Lung (tissue), 12 donors: ENCODE results near the gene B4GALNT1. TPM values are rescaled to one million over a fixed set of nuclear protein-coding genes. Genes with fewer than 3 reads are reported as not detected.
"Not testable (repeated sequence)": the region's sequence is repeated elsewhere in the genome, so short reads cannot be mapped to it uniquely, and the experiment has no call there.

Experiments used
- ATAC-seq: fragments of 200-7000 bp; cut with Tn5 transposase; one replicate; pipeline ENCODE4 v1.9.1; 2020; ENCODE audit warnings: moderate number of reproducible peaks; ENCODE audit not compliant: insufficient read depth, low FRiP score
- DNase-seq, 3 donors: peaks; one replicate each; pipeline ENCODE4 v3.0.0-alpha.2; 2013 to 2017
- H3K27ac ChIP-seq, 2 donors: one replicate each; pipeline ENCODE4 v1.5.1; 2013; ENCODE audit warnings: mild to moderate bottlenecking in 2 of 2, moderate library complexity in 2 of 2, control low read depth in 1 of 2, inconsistent platforms in 1 of 2, low read depth in 1 of 2, low read length in 1 of 2
- H3K27me3 ChIP-seq, 3 donors: one replicate each; pipeline ENCODE4 v1.5.1; 2013; ENCODE audit warnings: low read length in 2 of 3; ENCODE audit not compliant: control insufficient read depth in 3 of 3, insufficient read depth in 3 of 3
- H3K36me3 ChIP-seq, 4 donors: one replicate each; pipeline ENCODE4 v1.5.1; 2013; ENCODE audit warnings: low read length in 4 of 4, mild to moderate bottlenecking in 1 of 4, moderate library complexity in 1 of 4; ENCODE audit not compliant: control insufficient read depth in 4 of 4, insufficient read depth in 4 of 4
- H3K4me1 ChIP-seq, 5 donors: one replicate each; pipeline ENCODE4 v1.5.1; 2013; ENCODE audit warnings: low read length in 5 of 5, mild to moderate bottlenecking in 2 of 5, moderate library complexity in 1 of 5; ENCODE audit not compliant: control insufficient read depth in 5 of 5, insufficient read depth in 5 of 5
- H3K4me3 ChIP-seq: one replicate; pipeline ENCODE4 v1.5.1; 2013; ENCODE audit warnings: mild to moderate bottlenecking, control low read depth, moderate library complexity
- H3K9ac ChIP-seq, 2 donors: one replicate each; pipeline ENCODE4 v1.5.1; 2013; ENCODE audit warnings: low read length in 2 of 2, control low read depth in 1 of 2; ENCODE audit not compliant: insufficient read depth in 1 of 2
- H3K9me3 ChIP-seq, 4 donors: one replicate each; pipeline ENCODE4 v1.5.1; 2013; ENCODE audit warnings: low read length in 3 of 4, mild to moderate bottlenecking in 1 of 4, moderate library complexity in 1 of 4; ENCODE audit not compliant: control insufficient read depth in 4 of 4, insufficient read depth in 3 of 4
- CTCF ChIP-seq: IDR thresholded peaks from 2 replicates; pipeline ENCODE4 v1.5.1; 2012; ENCODE audit warnings: mild to moderate bottlenecking; ENCODE audit errors: control extremely low read depth, extremely low read depth
- WGBS, 2 donors: extraction: QIAGEN DNeasy Blood & Tissue Kit; methylation state at CpG; one replicate each; pipeline ENCODE4 v1.1.7; 2013; 5-methylcytosine and 5-hydroxymethylcytosine counted together
- polyA plus RNA-seq, 2 donors: library from polyadenylated mRNA; stranded (reverse); fragments of 200-250 nt; gene quantifications; one replicate each; pipeline ENCODE4 v1.2.1, GENCODE V29; 2013
- total RNA-seq, 2 donors: library from RNA; depleted of rRNA in 1 of 2; stranded (reverse); fragments of >200 nt in 1 of 2; gene quantifications; one replicate each; pipeline ENCODE4 v1.2.1, GENCODE V29; 2014 to 2021
- donor health status: control.
- donor health status: control.
- donor health status: Bipolar disorder and iron deficiency.
- donor health status: healthy.
- donor health status: DM: yes; HTN: yes; CAD: no.

Gene B4GALNT1
- total and polyA plus RNA-seq, 4 donors: 0.51 to 2.5 (median 0.73) TPM

GRCh38 chr12:57672801-57673200 lies 39.8 kb upstream of the B4GALNT1 start:
- H3K9me3 ChIP-seq: no peaks in the 10 kb centered on the region
- H3K27ac ChIP-seq: no peak overlapping the region

DNA sequence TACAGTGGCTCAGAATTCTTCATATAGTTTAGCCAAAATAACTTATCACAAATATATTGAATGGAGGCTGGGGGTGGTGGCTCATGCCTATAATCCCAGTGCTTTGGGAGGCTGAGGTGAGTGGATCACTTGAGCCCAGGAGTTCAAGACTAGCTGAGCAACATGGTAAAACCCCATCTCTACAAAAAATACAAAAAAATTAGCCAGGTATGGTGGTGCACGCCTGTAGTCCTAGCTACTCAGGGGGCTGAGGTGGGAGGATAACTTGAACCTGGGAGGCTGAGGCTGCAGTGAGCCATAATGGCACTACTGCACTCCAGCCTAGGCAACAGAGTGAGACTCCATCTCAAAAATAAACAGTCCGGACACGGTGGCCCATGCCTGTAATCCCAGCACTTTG lies 38.8 kb upstream of the B4GALNT1 start:
- not testable (repeated sequence) for H3K27me3 ChIP-seq, H3K27ac ChIP-seq, H3K9ac ChIP-seq, H3K36me3 ChIP-seq, H3K4me1 ChIP-seq, H3K4me3 ChIP-seq, DNase-seq, ATAC-seq, H3K9me3 ChIP-seq
- WGBS, 2 donors: 92 to 93% methylated on average over 3 of the region's 3 CpGs

More at GRCh38 chr12:57672801-57673200, 39.8 kb upstream of the B4GALNT1 start:
- no peaks in the 10 kb centered on the region for H3K4me1 ChIP-seq
- no peak for TF ChIP-seq CTCF
- no peaks in the 10 kb centered on the region for H3K27me3 ChIP-seq
- no peak overlapping the region for H3K4me3 ChIP-seq
- no peak overlapping the region for H3K9ac ChIP-seq
- H3K36me3 ChIP-seq: no peaks in the 10 kb centered on the region
- WGBS, 2 donors: 87 to 93% methylated on average over 6 of the region's 6 CpGs
- DNase-seq (no peak), ATAC-seq (no peak)

DNA sequence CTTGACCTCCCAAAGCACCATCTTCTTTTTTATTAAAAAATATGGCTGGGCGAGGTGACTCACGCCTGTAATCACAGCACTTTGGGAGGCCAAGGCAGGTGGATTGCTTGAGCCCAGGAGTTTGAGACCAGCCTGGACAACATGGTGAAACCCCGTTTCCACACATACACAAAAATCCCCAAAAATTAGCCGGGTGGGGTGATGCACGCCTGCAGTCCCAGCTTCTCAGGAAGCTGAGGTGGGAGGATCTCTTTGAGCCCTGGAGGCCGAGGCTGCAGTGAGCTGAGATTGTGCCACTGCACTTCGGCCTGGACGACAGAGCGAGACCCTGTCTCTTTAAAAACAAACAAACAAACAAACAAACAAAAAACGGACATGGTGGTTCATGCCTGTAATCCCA lies 36.7 kb upstream of the B4GALNT1 start:
- not testable (repeated sequence) for H3K27me3 ChIP-seq, H3K4me3 ChIP-seq, ATAC-seq, DNase-seq, H3K4me1 ChIP-seq, H3K27ac ChIP-seq, H3K9me3 ChIP-seq, H3K36me3 ChIP-seq, H3K9ac ChIP-seq
- WGBS, 2 donors: 81 to 95% methylated on average over 10 of the region's 10 CpGs

- Histone ChIP-seq H3K36me3 (no peaks in the 10 kb centered on the region), H3K27ac (no peak overlapping the region), H3K9ac (no peak overlapping the region), H3K4me3 (no peak overlapping the region), H3K9me3 (no peaks in the 10 kb centered on the region), H3K4me1 (no peaks in the 10 kb centered on the region), H3K27me3 (no peaks in the 10 kb centered on the region)
- WGBS, 2 donors: 82 to 89% methylated on average over 5 of the region's 5 CpGs
- ATAC-seq (no peak), DNase-seq (no peak)
- no peak for TF ChIP-seq CTCF
Observed at GRCh38 chr12:57666897-57667296, 33.9 kb upstream of the B4GALNT1 start.

DNA sequence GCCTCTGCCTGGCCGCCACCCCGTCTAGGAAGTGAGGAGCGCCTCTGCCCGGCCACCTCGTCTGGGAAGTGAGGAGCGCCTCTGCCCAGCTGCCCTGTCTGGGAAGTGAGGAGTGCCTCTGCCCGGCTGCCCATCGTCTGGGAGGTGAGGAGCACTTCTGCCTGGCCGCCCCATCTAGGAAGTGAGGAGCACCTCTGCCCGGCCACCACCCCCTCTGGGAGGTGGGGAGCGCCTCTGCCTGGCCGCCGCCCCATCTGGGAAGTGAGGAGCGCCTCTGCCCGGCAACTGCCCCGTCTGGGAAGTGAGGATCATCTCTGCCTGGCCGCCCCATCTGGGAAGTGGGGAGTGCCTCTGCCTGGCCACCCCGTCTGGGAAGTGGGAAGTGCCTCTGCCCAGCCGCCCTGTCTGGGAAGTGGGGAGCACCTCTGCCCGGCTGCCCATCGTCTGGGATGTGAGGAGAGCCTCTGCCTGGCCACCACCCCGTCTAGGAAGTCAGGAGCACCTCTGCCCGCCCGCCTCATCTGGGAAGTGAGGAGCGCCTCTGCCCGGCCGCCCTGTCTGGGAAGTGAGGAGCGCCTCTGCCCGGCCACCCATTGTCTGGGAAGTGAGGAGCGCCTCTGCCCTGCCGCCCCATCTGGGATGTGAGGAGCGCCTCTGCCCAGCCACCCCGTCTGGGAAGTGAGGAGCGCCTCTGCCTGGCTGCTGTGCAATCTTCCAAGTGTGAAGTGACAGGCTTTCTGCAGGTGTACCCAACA lies 32.2 kb upstream of the B4GALNT1 start:
- not testable (repeated sequence) for H3K4me3 ChIP-seq, H3K27me3 ChIP-seq, DNase-seq, H3K27ac ChIP-seq, H3K9me3 ChIP-seq, H3K4me1 ChIP-seq, ATAC-seq, H3K9ac ChIP-seq, H3K36me3 ChIP-seq
- WGBS, 2 donors: 90 to 93% methylated on average over 32 to 34 of the region's 34 CpGs
